HG02938 (cell line): ENCODE measurements around the gene MLLT6.

ENCODE experiments used
- ATAC-seq: cut with Tn5 transposase; IDR thresholded peaks from one replicate; pipeline ENCODE4 v1.9.1; 2021; ENCODE audit warnings: mild to moderate bottlenecking, moderate library complexity; ENCODE audit not compliant: unreplicated experiment

The MLLT6 gene

GRCh38 chr17:38704606-38705522 is at the start of gene MLLT6:
Gene MLLT6 (plus strand): TSS chr17:38705273. CDS start chr17:38705633, 360 bp downstream.
- no peak for ATAC-seq

- ATAC-seq = no peak
These were observed 47.9 kb upstream of the MLLT6 start for GRCh38 chr17:38656959-38657823.

- ATAC-seq = no peak
These were observed 47.0 kb upstream of the MLLT6 start for GRCh38 chr17:38657824-38658740.

GRCh38 chr17:38658741-38659345 is 46.2 kb upstream of the MLLT6 start:
- ATAC-seq = no peak

- ATAC-seq = no peak
These were observed 45.7 kb upstream of the MLLT6 start for GRCh38 chr17:38659415-38659814.

- no peak for ATAC-seq
These were observed 44.7 kb upstream of the MLLT6 start for GRCh38 chr17:38660097-38661025.

- ATAC-seq = no peak
These were observed 41.8 kb upstream of the MLLT6 start for GRCh38 chr17:38663125-38663751.

GRCh38 chr17:38663964-38664644 is 41.0 kb upstream of the MLLT6 start:
- ATAC-seq = no peak

- no peak for ATAC-seq
These were observed 37.8 kb upstream of the MLLT6 start for GRCh38 chr17:38667099-38667786.

- ATAC-seq = no peak
These were observed 37.3 kb upstream of the MLLT6 start for GRCh38 chr17:38667787-38668122.

GRCh38 chr17:38669520-38669919 is 35.6 kb upstream of the MLLT6 start:
- ATAC-seq = no peak

GRCh38 chr17:38671939-38672720 is 32.9 kb upstream of the MLLT6 start:
- ATAC-seq = no peak

- ATAC-seq = no peak
These were observed 32.0 kb upstream of the MLLT6 start for GRCh38 chr17:38672788-38673706.

GRCh38 chr17:38673707-38674013 is 31.4 kb upstream of the MLLT6 start:
- ATAC-seq = no peak

- ATAC-seq = no peak
These were observed 30.9 kb upstream of the MLLT6 start for GRCh38 chr17:38674014-38674748.
